Measurements from ENCODE around the gene PRKCQ.

The PRKCQ gene

DNA sequence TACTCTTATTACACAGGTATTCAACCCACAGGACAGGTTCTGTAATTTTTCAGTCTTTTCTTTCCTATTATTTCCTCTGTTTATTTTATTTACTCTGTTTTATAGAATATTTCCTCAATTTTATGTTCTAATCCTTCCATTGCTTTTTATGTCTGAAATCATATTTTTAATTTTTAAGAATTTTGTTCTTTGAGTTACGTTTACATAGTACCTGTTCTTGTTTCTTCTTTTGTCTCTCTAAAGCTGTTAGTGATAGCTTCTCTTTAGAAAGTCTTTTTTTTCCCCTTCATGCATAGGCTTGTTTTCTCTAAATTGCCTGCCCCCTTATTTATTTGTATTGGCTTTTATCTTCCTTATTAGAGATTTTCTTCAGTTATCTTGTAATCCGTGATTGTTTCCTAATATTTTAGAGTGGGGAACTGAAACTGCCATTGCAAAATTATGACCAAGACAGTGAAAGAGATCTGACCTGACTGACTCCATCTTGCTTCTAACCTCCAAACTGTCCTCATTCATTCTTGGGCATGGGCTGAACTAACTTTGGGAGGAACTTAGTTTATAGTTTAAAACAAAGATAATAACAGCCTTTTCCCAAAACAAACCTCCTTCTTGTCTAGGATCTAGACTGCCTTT lies 189.7 kb downstream of the PRKCQ start:
- TF ChIP-seq, protein P1, sequence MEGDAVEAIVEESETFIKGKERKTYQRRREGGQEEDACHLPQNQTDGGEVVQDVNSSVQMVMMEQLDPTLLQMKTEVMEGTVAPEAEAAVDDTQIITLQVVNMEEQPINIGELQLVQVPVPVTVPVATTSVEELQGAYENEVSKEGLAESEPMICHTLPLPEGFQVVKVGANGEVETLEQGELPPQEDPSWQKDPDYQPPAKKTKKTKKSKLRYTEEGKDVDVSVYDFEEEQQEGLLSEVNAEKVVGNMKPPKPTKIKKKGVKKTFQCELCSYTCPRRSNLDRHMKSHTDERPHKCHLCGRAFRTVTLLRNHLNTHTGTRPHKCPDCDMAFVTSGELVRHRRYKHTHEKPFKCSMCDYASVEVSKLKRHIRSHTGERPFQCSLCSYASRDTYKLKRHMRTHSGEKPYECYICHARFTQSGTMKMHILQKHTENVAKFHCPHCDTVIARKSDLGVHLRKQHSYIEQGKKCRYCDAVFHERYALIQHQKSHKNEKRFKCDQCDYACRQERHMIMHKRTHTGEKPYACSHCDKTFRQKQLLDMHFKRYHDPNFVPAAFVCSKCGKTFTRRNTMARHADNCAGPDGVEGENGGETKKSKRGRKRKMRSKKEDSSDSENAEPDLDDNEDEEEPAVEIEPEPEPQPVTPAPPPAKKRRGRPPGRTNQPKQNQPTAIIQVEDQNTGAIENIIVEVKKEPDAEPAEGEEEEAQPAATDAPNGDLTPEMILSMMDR (IDR thresholded peaks at IDR 0.05): no peak

DNA sequence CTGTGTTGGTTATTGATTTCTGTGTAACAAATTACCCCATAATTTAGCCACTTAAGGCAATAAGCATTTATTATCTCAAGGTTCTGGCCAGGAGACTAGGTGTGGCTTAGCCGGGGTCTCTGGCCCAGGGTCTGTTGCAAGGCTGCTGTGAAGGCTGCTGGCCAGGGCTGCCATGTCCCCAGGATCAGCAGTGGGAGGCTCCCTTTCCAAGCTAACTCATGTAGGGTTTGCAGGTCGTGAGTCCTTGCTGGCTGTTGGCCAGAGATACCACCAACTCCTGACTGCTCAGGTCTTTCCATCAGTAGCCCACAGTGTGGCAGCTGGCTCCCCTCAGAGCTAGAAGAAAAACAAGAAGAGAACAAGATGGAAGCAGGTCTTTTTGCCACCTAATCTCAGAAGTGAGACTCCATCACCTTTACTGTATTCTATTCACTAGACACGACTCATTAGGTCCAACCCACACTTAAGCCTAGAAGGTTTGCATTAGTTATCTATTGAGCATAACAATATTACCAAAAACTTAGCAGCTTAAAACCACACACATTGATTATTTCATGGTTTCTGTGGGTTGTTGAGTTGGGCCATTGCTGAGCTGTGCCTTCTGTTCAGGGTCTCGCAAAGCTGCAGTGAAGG lies 191.7 kb downstream of the PRKCQ start:
- TF ChIP-seq, protein P1 (IDR thresholded peaks at IDR 0.05): no peak

DNA sequence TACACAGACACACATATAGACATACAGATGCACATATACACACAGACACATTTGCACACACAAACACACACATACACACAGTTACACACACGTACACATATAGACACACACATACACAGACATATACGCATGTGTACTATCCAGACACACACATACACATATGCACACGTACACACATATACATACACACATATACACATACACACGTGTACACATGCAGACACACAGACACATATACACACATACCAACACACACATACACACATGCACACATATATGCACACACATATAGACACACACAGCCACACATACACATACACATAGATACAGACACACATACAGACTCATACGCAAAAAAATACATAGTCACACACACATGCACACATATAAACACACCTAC lies 193.1 kb downstream of the PRKCQ start:
- TF ChIP-seq, protein P1 (IDR thresholded peaks at IDR 0.05): no peak

DNA sequence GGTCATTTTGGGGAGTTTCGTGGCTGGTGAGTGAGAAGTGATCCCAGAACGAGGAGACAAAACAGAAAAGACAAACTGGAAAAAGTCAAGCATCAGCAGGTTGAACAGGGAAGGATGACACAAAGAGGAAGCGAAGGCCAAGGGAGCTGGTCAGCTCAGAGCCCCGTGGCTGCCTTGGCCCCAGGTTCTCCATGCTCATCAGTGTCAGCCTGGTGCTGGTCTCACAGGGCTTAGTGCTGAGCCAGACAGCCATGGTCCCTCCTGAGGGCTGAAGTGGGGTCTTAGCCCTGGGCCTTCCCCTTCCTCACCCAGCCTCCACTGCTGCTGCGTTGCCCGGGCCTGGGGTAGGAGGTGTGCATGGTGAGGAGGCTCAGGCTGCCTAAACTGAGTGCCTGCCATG lies 193.7 kb downstream of the PRKCQ start:
- TF ChIP-seq, protein P1 (IDR thresholded peaks at IDR 0.05): no peak

DNA sequence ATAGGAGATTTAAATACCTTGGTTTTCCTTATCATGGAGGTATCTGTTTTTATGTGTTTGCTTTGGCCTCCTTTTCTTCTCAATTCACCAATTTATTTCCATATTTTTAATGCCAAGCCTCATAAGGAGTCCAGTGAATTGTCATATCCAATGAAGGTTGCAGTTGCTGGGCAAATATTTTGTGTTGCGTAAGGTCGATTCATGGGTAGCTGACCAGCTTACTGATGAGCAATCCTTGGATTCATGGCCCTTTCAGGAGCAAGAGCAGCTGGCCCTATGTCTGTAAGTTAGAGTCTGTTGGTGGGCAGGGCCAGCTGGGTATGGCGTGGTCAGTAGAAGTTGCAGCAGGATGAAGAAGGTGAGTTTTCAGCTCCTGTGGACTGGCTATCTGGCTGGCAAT lies 194.4 kb downstream of the PRKCQ start:
- TF ChIP-seq, protein P1 (IDR thresholded peaks at IDR 0.05): no peak

DNA sequence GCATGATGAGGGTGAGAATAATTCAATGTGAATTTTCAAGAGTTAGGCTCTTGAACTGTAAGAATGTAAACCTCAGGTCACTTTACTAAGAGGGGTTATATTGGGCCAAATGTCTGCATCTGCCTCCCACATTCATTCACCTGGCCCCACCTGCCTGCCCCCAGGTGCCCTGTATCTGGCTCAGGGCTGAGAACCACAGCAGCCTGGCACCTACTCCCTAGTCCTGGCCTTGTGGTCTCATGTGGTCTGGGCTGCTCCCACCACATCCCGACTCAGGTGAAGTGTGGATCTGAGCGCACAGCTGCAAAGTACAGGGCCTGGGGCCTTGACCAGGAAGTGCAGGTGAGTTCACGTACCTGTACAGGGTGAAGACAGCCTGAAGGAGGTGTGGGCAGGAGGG lies 195.2 kb downstream of the PRKCQ start:
- TF ChIP-seq, protein P1 (IDR thresholded peaks at IDR 0.05): no peak

GRCh38 chr10:6384031-6384430 lies 196.0 kb downstream of the PRKCQ start:
- TF ChIP-seq, protein P1 (IDR thresholded peaks at IDR 0.05): no peak
